Posterior vena cava (tissue), 2 donors: ENCODE data around the gene FXYD7. TPM values are rescaled to one million over a fixed set of nuclear protein-coding genes. Genes with fewer than 3 reads are reported as not detected.
"Not testable (repeated sequence)": the region's sequence is repeated elsewhere in the genome, so short reads cannot be mapped to it uniquely, and the experiment has no call there.

Source experiments
- DNase-seq: peaks from one replicate; pipeline ENCODE4 v3.0.0-alpha.2; 2020; ENCODE audit warnings: low spot score
- intact Hi-C, 2 donors: fragments of 100-400 bp; cut with DNase I; formaldehyde crosslinking; loops; one replicate each; pipeline versions ENCODE4 v1.14.1 to v1.14.2; 2022 to 2023
- total RNA-seq, 2 donors: library from RNA; stranded (reverse); fragmentation: NEBNext Ultra II Directional; extraction: Animal tissue kit (Norgen Biotek cat#: 25700); gene quantifications; one replicate each; pipeline ENCODE4 v1.2.1, GENCODE V29; 2021
- donor health status: DM: yes; HTN: yes; CAD: no.
- donor health status: DM: yes; HTN: yes; CAD: no.

Gene FXYD7
- total RNA-seq, 2 donors from 2014 or later = 0.43 TPM; not detected in 1

DNA sequence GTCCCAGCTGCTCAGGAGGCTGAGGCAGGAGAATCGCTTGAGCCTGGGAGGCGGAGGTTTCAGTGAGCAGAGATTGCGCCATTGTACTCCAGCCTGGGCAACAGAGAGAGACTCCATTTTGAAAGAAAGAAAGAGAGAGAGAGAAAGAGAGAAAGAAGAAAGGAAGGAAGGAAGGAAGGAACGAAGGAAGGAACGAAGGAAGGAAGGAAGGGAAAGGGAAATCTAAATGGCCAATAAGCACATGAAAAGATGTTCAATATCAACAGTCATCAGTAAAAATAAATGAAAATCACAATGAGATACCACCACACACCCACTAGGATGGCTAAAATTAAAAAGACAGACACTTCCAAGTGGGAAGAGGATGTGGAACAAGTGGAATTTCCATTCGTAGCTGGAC lies 31.2 kb downstream of the FXYD7 start:
- intact Hi-C loops = no loop called here
- no peak for DNase-seq

DNA sequence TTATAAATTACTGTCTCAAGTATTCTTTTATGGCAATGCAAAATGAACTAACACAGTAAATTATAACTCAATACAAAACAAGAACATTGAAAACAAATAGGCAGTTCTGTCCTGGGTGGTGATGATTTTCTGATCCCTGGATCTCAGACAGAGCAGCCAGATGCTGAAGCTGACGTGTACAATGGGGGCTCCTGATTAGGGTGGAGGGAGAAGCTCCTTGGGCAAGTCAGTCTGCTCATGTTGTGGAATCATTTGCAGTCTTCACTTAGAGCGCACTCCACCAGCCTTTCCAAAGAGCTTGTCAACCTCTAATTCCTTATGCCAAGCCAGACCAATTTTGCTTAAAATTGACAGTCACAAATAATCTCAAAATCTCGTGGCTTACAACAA lies 33.1 kb downstream of the FXYD7 start:
- intact Hi-C loops = no loop called here
- DNase-seq = no peak

DNA sequence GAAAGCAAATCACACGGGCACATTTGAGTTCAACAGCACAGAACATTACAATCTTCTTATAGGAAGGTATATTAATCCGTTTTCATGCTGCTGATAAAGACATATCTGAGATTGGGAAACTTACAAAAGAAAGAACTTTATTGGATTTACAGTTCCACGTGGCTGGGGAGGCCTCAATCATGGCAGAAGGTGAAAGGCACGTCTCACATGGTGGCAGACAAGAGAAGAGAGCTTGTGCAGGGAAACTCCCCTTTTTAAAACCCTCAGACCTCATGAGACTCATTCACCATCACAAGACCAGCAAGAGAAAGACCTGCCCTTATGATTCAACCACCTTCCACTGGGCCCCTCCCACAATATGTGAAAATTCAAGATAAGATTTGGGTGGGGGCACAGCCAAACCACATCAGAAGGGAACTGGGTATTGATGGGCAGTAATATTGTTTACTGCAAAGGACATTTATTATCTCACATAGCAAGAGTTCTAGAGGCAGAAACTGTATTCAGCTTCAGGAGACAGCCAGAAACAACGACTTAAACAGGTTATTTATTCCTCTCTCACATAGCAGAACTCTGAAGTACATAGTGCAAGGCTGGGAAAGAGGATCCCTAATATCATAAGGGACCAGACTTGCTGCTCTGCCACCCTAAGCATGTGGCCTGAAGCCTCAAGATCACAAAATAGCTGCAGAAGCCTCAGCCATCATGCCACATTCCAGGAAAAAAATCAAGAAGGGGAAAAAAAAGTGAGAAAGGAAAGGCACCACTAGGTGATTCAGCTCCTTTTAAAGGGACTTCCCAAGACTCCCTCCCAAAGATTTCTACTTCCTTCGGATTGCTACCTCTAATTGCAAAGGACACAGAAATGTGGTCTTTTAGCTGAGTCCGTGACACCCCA lies 34.6 kb downstream of the FXYD7 start:
- intact Hi-C loops = no loop called here

DNA sequence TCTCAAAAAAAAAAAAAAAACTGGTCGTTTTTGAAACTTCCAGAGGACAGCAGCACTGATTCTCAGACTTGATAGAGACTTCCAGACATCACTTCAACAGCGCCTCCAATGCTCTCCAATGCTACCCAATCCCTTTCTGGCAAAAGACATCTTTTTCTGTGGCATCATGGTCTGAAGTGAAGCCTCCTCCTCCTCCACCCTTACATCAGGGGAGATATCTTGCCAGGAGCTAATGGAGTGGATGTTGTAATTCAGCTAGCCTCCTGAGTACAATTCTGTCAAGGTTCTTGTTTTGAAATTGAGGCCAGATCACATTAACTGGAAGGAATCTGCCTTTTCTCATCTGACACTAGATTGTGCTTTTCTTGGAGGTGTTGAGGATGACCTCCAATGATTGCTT lies 35.6 kb downstream of the FXYD7 start:
- intact Hi-C loops = no loop called here
- DNase-seq = no peak

More for the DNA sequence above, 34.6 kb downstream of the FXYD7 start:
- no peak for DNase-seq

DNA sequence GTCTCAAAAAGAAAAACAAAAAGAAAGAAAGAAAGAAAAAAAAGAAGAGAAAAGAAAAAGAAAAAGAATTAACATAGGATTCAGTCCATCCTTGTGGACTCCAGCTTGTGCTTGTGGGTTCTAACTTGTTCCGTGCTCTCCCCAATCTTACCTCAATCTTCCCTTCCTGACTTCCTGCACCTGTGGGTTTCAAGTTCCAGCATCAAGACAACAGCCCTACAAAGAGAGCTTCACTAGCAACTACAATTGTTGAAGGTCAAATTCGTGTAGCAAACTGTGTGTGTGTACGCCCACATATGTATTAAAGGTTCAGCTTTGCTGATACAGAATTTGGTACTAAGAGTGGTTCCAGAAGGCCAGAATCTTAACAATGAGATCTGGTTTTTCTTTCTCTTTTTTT lies 36.8 kb downstream of the FXYD7 start:
- no peak for DNase-seq
- intact Hi-C loops = no loop called here

DNA sequence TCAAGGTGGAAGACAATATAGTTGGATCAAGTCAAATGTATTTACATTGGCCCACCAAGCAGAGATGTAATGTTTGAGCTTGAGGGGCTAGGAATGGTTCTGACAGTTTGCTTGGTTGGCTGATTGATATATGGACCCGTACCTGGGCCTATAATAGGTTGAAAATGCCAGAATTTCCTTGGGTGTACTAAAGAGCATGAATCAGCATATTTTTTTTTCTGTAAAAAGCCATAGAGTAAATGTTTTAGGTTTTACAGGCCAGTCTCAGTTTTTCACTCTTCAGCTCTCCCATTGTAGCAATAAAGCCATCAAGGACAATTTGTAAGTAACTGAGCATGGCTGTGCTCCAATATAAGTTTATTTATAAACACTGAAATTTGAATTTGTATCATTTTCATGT lies 38.3 kb downstream of the FXYD7 start:
- DNase-seq = no peak
- intact Hi-C loops = no loop called here

DNA sequence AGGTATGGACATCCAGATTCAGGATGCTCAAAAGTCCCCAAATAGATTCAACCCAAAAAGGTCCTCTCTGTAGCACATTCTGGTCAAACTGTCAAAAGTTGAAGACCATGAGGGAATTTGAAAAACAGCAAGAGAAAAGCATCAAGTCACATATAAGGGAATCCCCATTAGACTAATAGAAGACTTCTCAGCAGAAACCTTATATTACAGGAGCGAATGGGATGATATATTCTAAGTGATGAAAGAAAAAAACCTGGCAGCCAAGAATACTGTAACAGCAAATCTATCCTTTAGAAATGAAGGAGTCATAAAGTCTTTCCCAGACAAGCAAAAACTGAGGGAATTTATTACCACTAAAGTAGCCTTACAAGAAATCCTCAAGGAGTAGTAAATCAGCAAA lies 41.2 kb downstream of the FXYD7 start:
- intact Hi-C loops = no loop called here
- DNase-seq = no peak

DNA sequence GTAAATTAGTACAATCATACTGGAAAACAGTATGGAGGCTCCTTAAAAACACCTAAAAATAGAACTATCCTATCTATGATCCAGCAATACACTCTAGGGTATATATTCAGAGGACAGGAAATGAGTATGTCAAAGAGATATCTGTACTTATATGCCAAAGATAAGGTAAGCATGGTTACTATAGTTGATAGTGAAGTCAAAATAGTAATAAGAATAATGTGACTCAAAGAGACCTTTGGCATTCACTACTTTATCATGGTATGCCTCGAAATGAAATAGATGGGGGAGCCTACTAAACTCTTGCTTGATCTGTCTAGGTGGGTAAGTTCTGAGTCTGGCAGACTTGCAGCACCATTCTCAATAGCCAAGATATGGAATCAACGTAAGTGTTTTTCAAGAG lies 41.8 kb downstream of the FXYD7 start:
- intact Hi-C loops = no loop called here
- DNase-seq = no peak

DNA sequence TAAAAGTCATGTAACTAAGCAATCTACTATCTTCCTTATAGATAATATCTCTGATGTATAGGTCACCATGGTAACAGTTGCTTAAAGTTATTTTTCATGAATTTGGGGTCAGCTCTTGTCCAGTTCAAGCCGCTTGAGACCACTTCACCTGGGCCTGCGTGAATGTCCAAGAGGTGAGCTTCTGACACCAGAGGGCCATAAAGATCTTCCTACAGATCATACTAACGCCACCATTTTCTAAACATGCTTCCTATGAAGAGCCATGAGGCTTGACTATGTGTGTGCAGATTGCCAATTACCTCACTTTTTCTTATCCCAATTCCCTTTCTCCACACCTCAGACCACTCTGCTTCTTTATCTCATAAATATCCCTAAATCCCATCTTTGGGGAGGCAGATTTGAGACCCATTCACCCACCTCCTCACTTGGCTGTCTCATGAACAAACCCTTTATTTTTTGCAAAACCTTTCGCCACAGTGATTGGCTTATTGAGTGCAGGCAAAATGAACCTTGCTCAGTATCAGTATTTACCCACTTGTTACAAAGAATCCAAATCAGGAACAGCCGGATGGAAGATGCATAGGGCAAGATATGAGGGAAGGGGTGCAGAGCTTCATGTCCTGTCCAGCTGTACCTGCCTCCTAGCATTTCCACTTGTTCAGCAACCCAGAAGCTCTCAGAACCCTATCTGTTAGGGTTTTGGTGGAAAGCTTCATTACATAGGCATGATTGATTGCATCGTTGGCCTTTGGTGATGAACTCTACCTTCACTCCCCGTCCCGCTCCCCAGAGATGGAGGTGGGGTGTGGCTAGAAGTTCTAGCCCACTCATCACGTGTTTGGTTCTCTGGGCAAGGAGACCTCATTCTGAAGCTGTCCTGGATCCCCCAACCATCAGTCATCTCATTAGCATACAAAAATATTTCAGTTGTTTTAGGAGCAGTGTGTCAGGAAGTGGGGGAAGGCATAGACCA lies 51.2 kb downstream of the FXYD7 start:
- no peak for DNase-seq
- intact Hi-C loops = no loop called here

DNA sequence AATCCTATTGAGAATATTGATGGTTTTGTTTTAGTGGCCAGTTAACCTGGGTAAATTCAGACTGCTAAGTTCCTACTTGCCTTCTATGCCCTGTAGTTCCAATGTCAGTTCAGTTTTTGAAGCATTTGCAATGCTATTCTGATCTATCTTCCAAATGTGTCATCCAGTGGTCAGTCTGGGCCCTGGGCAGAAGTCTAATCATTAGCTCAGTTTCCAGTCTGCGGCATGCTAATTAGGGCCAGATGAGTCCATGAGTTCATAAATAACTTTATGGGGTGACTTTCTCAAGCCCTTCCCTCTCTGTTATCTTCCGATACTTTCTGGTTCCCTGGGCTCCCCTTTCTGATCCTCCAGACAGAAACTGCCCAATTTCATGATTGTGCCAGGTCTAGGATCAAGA lies 52.8 kb downstream of the FXYD7 start:
- no peak for DNase-seq
- intact Hi-C loops = no loop called here

DNA sequence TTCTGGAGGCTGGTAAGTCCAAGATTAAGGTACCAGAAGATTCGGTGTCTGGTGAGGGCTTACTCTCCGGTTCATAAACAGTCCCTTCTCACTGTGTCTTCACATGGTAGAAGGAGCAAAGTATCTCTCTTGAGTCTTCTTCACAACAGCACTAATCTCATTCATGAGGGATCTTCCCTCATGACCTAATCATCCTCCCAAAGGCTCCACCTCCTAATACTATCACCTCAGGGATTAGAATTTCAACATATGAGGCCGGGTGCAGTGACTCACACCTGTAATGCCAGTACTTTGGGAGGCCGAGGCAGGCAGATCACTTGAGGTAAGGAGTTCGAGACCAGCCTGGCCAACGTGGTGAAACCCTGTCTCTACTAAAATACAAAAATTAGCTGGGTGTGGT lies 53.8 kb downstream of the FXYD7 start:
- DNase-seq, intact Hi-C loops: not testable (repeated sequence)

DNA sequence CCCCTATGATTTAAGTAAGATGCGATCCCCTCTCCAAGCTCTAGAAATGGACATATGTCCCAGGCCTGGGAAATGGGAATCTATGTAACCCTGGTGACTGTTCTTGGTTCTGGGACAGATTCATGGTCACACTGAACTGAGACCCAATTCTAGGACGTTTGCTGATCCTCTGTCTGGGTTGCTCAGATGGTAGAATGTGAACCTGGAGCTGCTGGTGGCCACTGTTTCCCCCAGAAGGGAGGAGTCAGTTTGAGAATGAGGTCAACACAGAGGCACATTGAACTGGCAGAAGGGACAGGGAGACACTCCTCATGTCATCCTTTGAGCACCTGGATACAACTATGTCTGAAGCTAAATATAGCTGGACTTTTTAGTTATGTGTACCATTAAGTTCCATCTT lies 56.4 kb downstream of the FXYD7 start:
- intact Hi-C loops = no loop called here

DNA sequence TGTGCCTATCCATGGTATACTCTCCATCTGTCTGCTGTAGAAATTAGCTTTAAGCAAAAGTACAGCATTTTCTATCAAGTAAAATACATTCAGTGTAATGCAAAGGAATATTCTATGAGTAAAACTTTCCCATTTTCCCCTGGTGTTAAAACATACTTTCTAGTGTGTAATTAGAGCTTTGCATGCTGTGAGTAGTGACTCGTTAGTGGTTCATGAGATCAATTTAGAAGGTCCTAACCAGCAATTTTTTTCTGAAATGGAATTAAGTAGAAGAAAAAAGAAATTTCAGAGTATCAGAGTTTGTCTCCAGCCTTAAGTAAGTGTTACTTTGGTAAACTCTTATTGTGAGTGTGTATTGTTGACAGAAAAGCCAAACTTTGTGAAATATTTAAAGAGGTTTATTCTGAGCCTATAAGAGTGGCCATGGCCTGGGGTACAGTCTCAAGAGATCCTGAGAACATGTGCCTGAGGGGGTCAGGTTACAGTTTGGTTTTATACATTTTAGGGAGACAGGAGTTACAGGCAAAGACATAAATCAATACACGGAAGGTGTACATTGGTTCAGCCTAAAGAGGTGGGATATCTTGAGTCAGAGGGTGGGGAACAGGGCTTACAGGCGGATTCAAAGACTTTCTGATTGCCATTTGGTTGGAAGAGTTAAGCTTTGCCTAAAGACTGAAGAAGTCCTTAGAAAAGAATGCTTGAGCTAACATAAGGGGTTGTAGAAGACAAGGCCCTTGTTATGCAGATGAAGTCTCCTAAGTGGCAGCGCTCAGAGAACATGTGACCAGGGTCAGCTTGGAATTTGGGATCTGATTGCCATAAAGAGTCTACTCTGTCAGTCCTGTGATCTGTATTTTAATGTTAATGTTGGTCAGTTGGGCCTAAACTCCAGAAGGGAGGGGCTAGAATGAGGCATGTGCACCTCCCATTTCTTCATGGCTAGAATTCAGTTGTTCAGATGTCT lies 60.0 kb downstream of the FXYD7 start:
- intact Hi-C loops = no loop called here
- DNase-seq = no peak

More for the DNA sequence above, 56.4 kb downstream of the FXYD7 start:
- no peak for DNase-seq

Other genes starting within 250 kb of the FXYD7 start
- 1 to 10 TPM; 2.2 to 3.4 TPM for gene ZNF30, start 216.4 kb upstream of the FXYD7 start, total RNA-seq
- 1 to 10 TPM; 4.9 to 6.2 TPM for gene ZNF792, start 179.0 kb upstream of the FXYD7 start, total RNA-seq
- gene GRAMD1A, start 142.9 kb upstream of the FXYD7 start, total RNA-seq = 10 to 100 TPM; 83.0 to 87.0 TPM
- 10 to 100 TPM; 30.8 to 42.4 TPM for gene SCN1B, start 112.8 kb upstream of the FXYD7 start, total RNA-seq
- 1 to 10 TPM in 1 of 2 donors, under 1 TPM in 1; 1.00 to 1.7 TPM for gene HPN, start 101.5 kb upstream of the FXYD7 start, total RNA-seq
- gene FXYD3, start 27.4 kb upstream of the FXYD7 start, total RNA-seq = not detected
- 1 to 10 TPM; 9.1 to 10.0 TPM for gene LGI4, start 8.2 kb upstream of the FXYD7 start, total RNA-seq
- 100 to 1,000 TPM; 157 to 183 TPM for gene FXYD1, start 4.4 kb upstream of the FXYD7 start, total RNA-seq
- 10 to 100 TPM; 67.9 to 89.3 TPM for gene FXYD5, start 11.5 kb downstream of the FXYD7 start, total RNA-seq
- gene FAM187B, start 85.5 kb downstream of the FXYD7 start, total RNA-seq = not detected
- 1 to 10 TPM; 5.1 to 5.5 TPM for gene LSR, start 105.7 kb downstream of the FXYD7 start, total RNA-seq
- gene USF2, start 125.7 kb downstream of the FXYD7 start, total RNA-seq = 10 to 100 TPM; 78.9 to 88.0 TPM
- not detected for gene HAMP, start 139.3 kb downstream of the FXYD7 start, total RNA-seq
- not detected for gene MAG, start 148.9 kb downstream of the FXYD7 start, total RNA-seq
- 1 to 10 TPM; 3.7 to 5.6 TPM for gene CD22, start 185.9 kb downstream of the FXYD7 start, total RNA-seq
- not detected for gene FFAR1, start 204.6 kb downstream of the FXYD7 start, total RNA-seq
- gene FFAR3, start 215.2 kb downstream of the FXYD7 start, total RNA-seq = under 1 TPM in 1 of 2 donors, not detected in 1; 0.14 TPM
- gene GPR42, start 227.8 kb downstream of the FXYD7 start, total RNA-seq = under 1 TPM in 1 of 2 donors, not detected in 1; 0.28 TPM